Testis (tissue), 3 donors: ENCODE measurements around the gene ALOX5AP. TPM values are rescaled to one million over a fixed set of nuclear protein-coding genes. Genes with fewer than 3 reads are reported as not detected.

Experiments used
- DNase-seq: peaks from one replicate; pipeline ENCODE4 v3.0.0-alpha.2; 2019
- H3K27ac ChIP-seq, 2 donors: fragments of 200-600 bp; sonication (generic); one replicate each; pipeline ENCODE4 v1.5.1; 2019
- H3K27me3 ChIP-seq: fragments of 200-600 bp; sonication (generic); one replicate; pipeline ENCODE4 v1.5.1; 2019
- H3K36me3 ChIP-seq: fragments of 200-600 bp; sonication (generic); one replicate; pipeline ENCODE4 v1.5.1; 2017; ENCODE audit warnings: low read depth; ENCODE audit errors: missing control alignments
- H3K4me1 ChIP-seq: fragments of 200-600 bp; sonication (generic); one replicate; pipeline ENCODE4 v1.5.1; 2019
- H3K4me3 ChIP-seq, 2 donors: fragments of 200-600 bp; sonication (generic); one replicate each; pipeline ENCODE4 v1.5.1; 2017 to 2019
- H3K9me3 ChIP-seq: fragments of 200-600 bp; sonication (generic); one replicate; pipeline ENCODE4 v1.5.1; 2017
- POLR2A ChIP-seq: fragments of 450-650 bp; IDR thresholded peaks from one replicate; pipeline ENCODE4 v1.6.1; 2017; ENCODE audit warnings: antibody characterized with exemption, mild to moderate bottlenecking, moderate library complexity
- WGBS, 2 donors: methylation state at CpG; one replicate each; pipeline ENCODE4 v1.1.5; 2018; 5-methylcytosine and 5-hydroxymethylcytosine counted together
- intact Hi-C: fragments of 100-400 bp; cut with DNase I; formaldehyde crosslinking; loops from one replicate; pipeline ENCODE4 v1.15.1; 2023; ENCODE audit warnings: low total_unique reads
- polyA plus RNA-seq: library from polyadenylated mRNA; stranded (reverse); fragments of 350-450 nt; fragmentation: Illumina TruSeq; extraction: RNeasy Lipid Tissue Mini Kit (QIAGEN cat#74804); gene quantifications from one replicate; pipeline ENCODE4 v1.2.3, GENCODE V29; 2014; ENCODE audit warnings: low read depth, low replicate concordance; ENCODE audit not compliant: insufficient read depth
- total RNA-seq, 2 donors: library from RNA; depleted of rRNA; stranded (reverse); fragments of >200 nt; gene quantifications; one replicate each; pipeline ENCODE4 v1.2.3, GENCODE V29; 2016
- TF ChIP-seq, protein P1 (sequence below), 3 experiments: fragments of 450-650 bp in 2 of 3; fragments of 200-600 bp in 1 of 3; sonication (generic) in 1 of 3; IDR thresholded peaks; one replicate each; pipeline ENCODE4 v1.5.1; 2016 to 2019; ENCODE audit warnings: antibody characterized with exemption in 3 of 3, mild to moderate bottlenecking in 2 of 3, moderate library complexity in 1 of 3

The ALOX5AP gene
- total and polyA plus RNA-seq, 3 donors from 2014 or later = 2.5 to 13.4 (median 7.3) TPM

DNA sequence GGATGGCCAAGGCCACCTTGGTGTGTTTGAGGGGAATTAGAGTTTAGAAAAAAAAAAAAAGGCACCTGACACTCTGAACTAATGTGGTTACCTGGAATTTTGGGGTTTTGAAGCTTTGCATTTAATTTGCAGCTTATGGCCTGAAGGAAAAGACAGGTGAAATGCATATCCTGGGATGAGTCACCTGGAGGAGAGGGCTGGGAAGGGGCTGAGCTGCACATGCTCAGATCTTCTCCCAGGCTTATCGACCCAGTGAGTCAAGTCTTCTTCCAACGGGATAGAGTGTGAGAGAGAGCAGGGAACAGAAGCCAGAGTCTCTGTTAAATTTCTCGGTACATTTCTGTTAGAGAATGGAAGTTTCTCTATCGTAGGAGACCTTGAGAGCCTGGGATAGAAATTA is 29.7 kb upstream of the ALOX5AP start:
- intact Hi-C loops = no loop called here
- TF ChIP-seq POLR2A = no peak
- TF ChIP-seq, protein P1, sequence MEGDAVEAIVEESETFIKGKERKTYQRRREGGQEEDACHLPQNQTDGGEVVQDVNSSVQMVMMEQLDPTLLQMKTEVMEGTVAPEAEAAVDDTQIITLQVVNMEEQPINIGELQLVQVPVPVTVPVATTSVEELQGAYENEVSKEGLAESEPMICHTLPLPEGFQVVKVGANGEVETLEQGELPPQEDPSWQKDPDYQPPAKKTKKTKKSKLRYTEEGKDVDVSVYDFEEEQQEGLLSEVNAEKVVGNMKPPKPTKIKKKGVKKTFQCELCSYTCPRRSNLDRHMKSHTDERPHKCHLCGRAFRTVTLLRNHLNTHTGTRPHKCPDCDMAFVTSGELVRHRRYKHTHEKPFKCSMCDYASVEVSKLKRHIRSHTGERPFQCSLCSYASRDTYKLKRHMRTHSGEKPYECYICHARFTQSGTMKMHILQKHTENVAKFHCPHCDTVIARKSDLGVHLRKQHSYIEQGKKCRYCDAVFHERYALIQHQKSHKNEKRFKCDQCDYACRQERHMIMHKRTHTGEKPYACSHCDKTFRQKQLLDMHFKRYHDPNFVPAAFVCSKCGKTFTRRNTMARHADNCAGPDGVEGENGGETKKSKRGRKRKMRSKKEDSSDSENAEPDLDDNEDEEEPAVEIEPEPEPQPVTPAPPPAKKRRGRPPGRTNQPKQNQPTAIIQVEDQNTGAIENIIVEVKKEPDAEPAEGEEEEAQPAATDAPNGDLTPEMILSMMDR (IDR thresholded peaks at IDR 0.05) = no peak
- H3K4me3 ChIP-seq = no peak overlapping the region
- H3K9me3 ChIP-seq = no peaks in the 10 kb centered on the region
- no peaks in the 10 kb centered on the region for H3K36me3 ChIP-seq
- WGBS, 2 donors = 80% methylated on average over 4 of the region's 4 CpGs
- DNase-seq = no peak
- H3K4me1 ChIP-seq = no peaks in the 10 kb centered on the region
- H3K27me3 ChIP-seq = no peaks in the 10 kb centered on the region
- no peak overlapping the region for H3K27ac ChIP-seq

GRCh38 chr13:30708541-30708940 is 26.8 kb upstream of the ALOX5AP start:
- 64 to 67% methylated on average over 3 of the region's 3 CpGs for WGBS, 2 donors
- H3K4me1 ChIP-seq = no peaks in the 10 kb centered on the region
- H3K27me3 ChIP-seq = no peaks in the 10 kb centered on the region
- no peak overlapping the region for H3K27ac ChIP-seq
- H3K36me3 ChIP-seq = no peaks in the 10 kb centered on the region
- intact Hi-C loops = no loop called here
- no peak overlapping the region for H3K4me3 ChIP-seq
- TF ChIP-seq POLR2A = no peak
- TF ChIP-seq, protein P1 (IDR thresholded peaks at IDR 0.05) = no peak
- H3K9me3 ChIP-seq = no peaks in the 10 kb centered on the region
- DNase-seq = no peak

DNA sequence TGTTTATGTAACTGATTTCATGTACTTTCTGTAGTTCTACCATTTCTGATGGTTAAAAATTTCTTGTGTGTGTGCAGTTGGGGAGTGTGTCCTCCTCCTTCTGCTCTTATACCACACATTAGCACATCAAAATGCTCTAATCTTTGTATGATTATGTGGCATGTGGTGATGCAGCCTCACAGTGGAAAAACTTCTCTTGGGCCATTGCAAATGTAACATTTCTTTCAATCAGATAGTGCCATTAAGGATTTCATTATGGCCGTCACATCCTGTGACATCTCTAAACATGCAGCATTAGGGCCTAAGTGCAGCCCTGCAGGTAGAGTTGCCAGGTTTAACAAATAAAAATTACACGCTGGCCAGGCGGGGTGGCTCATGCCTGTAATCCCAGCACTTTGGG is 24.9 kb upstream of the ALOX5AP start:
- no peaks in the 10 kb centered on the region for H3K27me3 ChIP-seq
- no peaks in the 10 kb centered on the region for H3K4me1 ChIP-seq
- WGBS, 2 donors = 78 to 88% methylated on average over 3 of the region's 3 CpGs
- H3K4me3 ChIP-seq = no peak overlapping the region
- intact Hi-C loops = no loop called here
- H3K36me3 ChIP-seq = no peaks in the 10 kb centered on the region
- no peak for TF ChIP-seq POLR2A
- TF ChIP-seq, protein P1 (IDR thresholded peaks at IDR 0.05) = no peak
- no peak overlapping the region for H3K27ac ChIP-seq
- no peaks in the 10 kb centered on the region for H3K9me3 ChIP-seq
- no peak for DNase-seq

DNA sequence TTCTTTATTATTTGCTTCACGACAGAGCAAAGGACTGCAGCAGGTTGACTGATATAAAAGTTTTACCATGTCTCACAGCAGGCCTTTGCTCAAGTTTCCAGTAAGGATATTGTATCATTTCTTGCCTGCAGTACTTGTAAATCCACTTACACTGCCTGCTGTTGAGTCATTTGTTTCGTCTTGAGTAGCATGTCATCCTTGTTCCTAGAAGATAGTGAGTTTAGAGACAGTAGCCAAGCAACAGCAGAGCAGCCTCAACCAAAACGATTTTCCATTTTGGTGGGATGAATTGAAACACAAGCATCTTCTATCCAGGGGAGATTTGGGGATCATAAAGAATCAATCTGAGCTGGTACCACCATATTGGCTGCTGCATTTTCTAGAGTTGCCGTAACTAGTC is 24.0 kb upstream of the ALOX5AP start:
- no peak overlapping the region for H3K4me3 ChIP-seq
- no peaks in the 10 kb centered on the region for H3K36me3 ChIP-seq
- 73 to 92% methylated on average over 4 of the region's 4 CpGs for WGBS, 2 donors
- TF ChIP-seq POLR2A = no peak
- TF ChIP-seq, protein P1 (IDR thresholded peaks at IDR 0.05) = no peak
- no peaks in the 10 kb centered on the region for H3K27me3 ChIP-seq
- H3K9me3 ChIP-seq = no peaks in the 10 kb centered on the region
- no peaks in the 10 kb centered on the region for H3K4me1 ChIP-seq
- no peak overlapping the region for H3K27ac ChIP-seq
- intact Hi-C loops = no loop called here
- DNase-seq = no peak

GRCh38 chr13:30711837-30712236 is 23.5 kb upstream of the ALOX5AP start:
- WGBS, 2 donors = 95 to 98% methylated on average over 6 of the region's 6 CpGs
- TF ChIP-seq, protein P1 (IDR thresholded peaks at IDR 0.05) = no peak
- TF ChIP-seq POLR2A = no peak
- no peak overlapping the region for H3K27ac ChIP-seq
- H3K27me3 ChIP-seq = no peaks in the 10 kb centered on the region
- H3K4me1 ChIP-seq = no peaks in the 10 kb centered on the region
- H3K4me3 ChIP-seq = no peak overlapping the region
- no peak for DNase-seq
- H3K36me3 ChIP-seq = no peaks in the 10 kb centered on the region
- H3K9me3 ChIP-seq = no peaks in the 10 kb centered on the region
- intact Hi-C loops = no loop called here
